Caki2 (cell line): Measurements from ENCODE around the gene DNAJC18. TPM values are rescaled to one million over a fixed set of nuclear protein-coding genes. Genes with fewer than 3 reads are reported as not detected.
"Not testable (repeated sequence)": the region's sequence is repeated elsewhere in the genome, so short reads cannot be mapped to it uniquely, and the experiment has no call there.

Experiments used
- DNase-seq: peaks from one replicate; pipeline ENCODE4 v3.0.0-alpha.2; 2015; ENCODE audit warnings: low read depth
- in situ Hi-C: cut with HindIII; loops from 2 replicates; pipeline ENCODE4 v1.10.0; 2016; ENCODE audit warnings: low sequenced_read_pairs, low pct_unique_long_range_greater_than_20kb, mixed read lengths
- total RNA-seq: library from RNA; depleted of rRNA; stranded (reverse); fragments of >200 nt; shearing (Covaris generic); gene quantifications from 2 replicates; pipeline ENCODE4 v1.2.3, GENCODE V29; 2014; ENCODE audit warnings: low replicate concordance

DNAJC18 gene
- total RNA-seq, 1 experiment from 2014 or later, result 3.3 TPM

GRCh38 chr5:139413153-139413552, 26.2 kb downstream of the DNAJC18 start:
- in situ Hi-C loops, result loop anchor here (25.0 kb wide), 1 partner anchor 99 kb away; no protein-coding TSS in a partner anchor
- no peak for DNase-seq

GRCh38 chr5:139410993-139411828, 28.1 kb downstream of the DNAJC18 start:
- in situ Hi-C loops, result loop anchor here (25.0 kb wide), 1 partner anchor 101 kb away; no protein-coding TSS in a partner anchor
- no peak for DNase-seq

- no peak for DNase-seq
- in situ Hi-C loops, result loop anchor here (25.0 kb wide), 1 partner anchor 102 kb away; no protein-coding TSS in a partner anchor
These were observed 29.0 kb downstream of the DNAJC18 start for GRCh38 chr5:139410121-139410992.

- not testable (repeated sequence) for DNase-seq
- in situ Hi-C loops, result loop anchor here (25.0 kb wide), 1 partner anchor 103 kb away; no protein-coding TSS in a partner anchor
These were observed 30.2 kb downstream of the DNAJC18 start for GRCh38 chr5:139409116-139409515.

GRCh38 chr5:139408191-139408590, 31.1 kb downstream of the DNAJC18 start:
- in situ Hi-C loops, result loop anchor here (25.0 kb wide), 1 partner anchor 104 kb away; no protein-coding TSS in a partner anchor

GRCh38 chr5:139407517-139407916, 31.8 kb downstream of the DNAJC18 start:
- in situ Hi-C loops, result loop anchor here (25.0 kb wide), 1 partner anchor 105 kb away; no protein-coding TSS in a partner anchor
- DNase-seq, result no peak

More at GRCh38 chr5:139408191-139408590, 31.1 kb downstream of the DNAJC18 start:
- DNase-seq, result no peak

GRCh38 chr5:139406963-139407362, 32.4 kb downstream of the DNAJC18 start:
- in situ Hi-C loops, result loop anchor here (25.0 kb wide), 1 partner anchor 105 kb away; no protein-coding TSS in a partner anchor
- DNase-seq, result no peak

- DNase-seq, result no peak
- in situ Hi-C loops, result loop anchor here (25.0 kb wide), 1 partner anchor 108 kb away; no protein-coding TSS in a partner anchor
These were observed 34.9 kb downstream of the DNAJC18 start for GRCh38 chr5:139404484-139404840.

GRCh38 chr5:139403787-139404483, 35.4 kb downstream of the DNAJC18 start, which contains the start of gene SPATA24:
TSS of gene SPATA24 (minus strand) at chr5:139404089. CDS start at chr5:139404060, 29 bp downstream.
- in situ Hi-C loops, result loop anchor here (25.0 kb wide), 1 partner anchor 108 kb away; no protein-coding TSS in a partner anchor
- peak; percentile 97 for DNase-seq

- in situ Hi-C loops, result loop anchor here (25.0 kb wide), 1 partner anchor 109 kb away; no protein-coding TSS in a partner anchor
- DNase-seq, result no peak
These were observed 35.9 kb downstream of the DNAJC18 start for GRCh38 chr5:139403418-139403786.

- DNase-seq, result no peak
- in situ Hi-C loops, result loop anchor here (25.0 kb wide), 1 partner anchor 110 kb away; no protein-coding TSS in a partner anchor
These were observed 36.7 kb downstream of the DNAJC18 start for GRCh38 chr5:139402561-139403158.

GRCh38 chr5:139401546-139401945, 37.8 kb downstream of the DNAJC18 start:
- in situ Hi-C loops, result loop anchor here (25.0 kb wide), 1 partner anchor 111 kb away; no protein-coding TSS in a partner anchor
- DNase-seq, result no peak

- DNase-seq, result no peak
- in situ Hi-C loops, result loop anchor here (25.0 kb wide), 1 partner anchor 113 kb away; no protein-coding TSS in a partner anchor
These were observed 39.7 kb downstream of the DNAJC18 start for GRCh38 chr5:139399501-139400121.

GRCh38 chr5:139397921-139398320, 41.4 kb downstream of the DNAJC18 start:
- in situ Hi-C loops, result no loop called here
- no peak for DNase-seq

GRCh38 chr5:139396691-139397090, 42.6 kb downstream of the DNAJC18 start:
- in situ Hi-C loops, result no loop called here
- no peak for DNase-seq

GRCh38 chr5:139395844-139396640, 43.3 kb downstream of the DNAJC18 start:
- in situ Hi-C loops, result no loop called here
- no peak for DNase-seq
